ENCODE measurements around the gene POC1A. TPM values are rescaled to one million over a fixed set of nuclear protein-coding genes. Genes with fewer than 3 reads are reported as not detected.

POC1A gene
- total and polyA plus RNA-seq, 9 of the 15 experiments (the other 6 are each of a cell fraction or from before 2014, with no cell fraction given) = 7.2 to 17.5 (median 12.1) TPM

GRCh38 chr3:52068055-52068571 lies 86.1 kb downstream of the POC1A start:
- intact Hi-C loops (cut with micrococcal nuclease) (no loop called here), in situ Hi-C loops (cut with MboI) (no loop called here)
- Histone ChIP-seq H3K27me3 (ENCODE audit: control insufficient read depth in 2 of 2, insufficient read depth in 2 of 2, low read length in 2 of 2) (no peaks in the 10 kb centered on the region), H2AFZ (ENCODE audit: low read depth, low read length) (no peak overlapping the region), H4K20me1 (replicated peaks; ENCODE audit: control insufficient read depth, insufficient read depth, low read length) (no peaks in the 10 kb centered on the region), H3K27ac (ENCODE audit: extremely low read depth, low read depth, low read length) (no peak overlapping the region), H3K36me3 (ENCODE audit: control insufficient read depth, insufficient read depth, low read length) (no peaks in the 10 kb centered on the region), H3K9ac (ENCODE audit: insufficient read depth in 1 of 2, low read depth in 2 of 2, low read length in 2 of 2) (no peak overlapping the region), H3K9me1 (ENCODE audit: control insufficient read depth, insufficient read depth, low read length) (no peaks in the 10 kb centered on the region), H3K4me3 (no peak overlapping the region), H3K79me2 (ENCODE audit: control insufficient read depth, insufficient read depth, low read length) (no peaks in the 10 kb centered on the region), H3K4me1 (replicated peaks in 1 of 2; ENCODE audit: control insufficient read depth in 2 of 2, insufficient read depth in 2 of 2, low read length in 2 of 2) (peaks cover 0 to 15% of the 10 kb centered on the region in 2 experiments; a peak in 2 of 5 replicates), H3K9me3 (replicated peaks; ENCODE audit: control insufficient read depth, insufficient read depth, low read depth, low read length) (no peaks in the 10 kb centered on the region), H3K4me2 (ENCODE audit: insufficient read depth, low read length) (no peak overlapping the region)
- DNase-seq (ENCODE audit: extremely low read depth in 1 of 4, low spot score in 3 of 4) (no peak), ATAC-seq (no peak), FAIRE-seq (no peak)
- TF ChIP-seq CTCF (IDR thresholded peaks at IDR 0.05 in 2 of 3, conservative IDR thresholded peaks at IDR 0.05 in 1 of 3; ENCODE audit: insufficient read depth in 2 of 3, low read depth in 1 of 3, low read length in 3 of 3) (no peak), MNT (conservative IDR thresholded peaks at IDR 0.05) (no peak)
- POLR2A ChIA-PET = no interaction called here
- CTCF ChIA-PET (ENCODE audit: low intra/inter-chr PET ratio) = no interaction called here
- BruUV-seq (replicated peaks) = no TSS peak
- 60% methylated on average over 1 of the region's 12 CpGs for WGBS (ENCODE audit: insufficient coverage, low coverage, missing lambda C conversion rate)

Measured in K562 (cell line).